K562 (cell line): ENCODE data around the gene RCSD1. TPM values are rescaled to one million over a fixed set of nuclear protein-coding genes. Genes with fewer than 3 reads are reported as not detected.
A peak's percentile ranks its signal among the peaks of the same experiment; 100 is the strongest.

ENCODE experiments used
- ATF1 ChIP-seq, 2 experiments: fragments of 450-650 bp in 1 of 2; IDR thresholded peaks; 2 replicates each; pipeline ENCODE4 v1.6.1; 2016; ENCODE audit warnings: missing compliant biosample characterization in 1 of 2, missing genetic modification characterization in 1 of 2
- BCOR ChIP-seq: fragments of 450-650 bp; IDR thresholded peaks from 2 replicates; pipeline ENCODE4 v1.6.1; 2016
- DMBX1 ChIP-seq: fragments of 250-450 bp; sonication (Bioruptor Pico); IDR thresholded peaks from 2 replicates; pipeline ENCODE4 v1.8.0; 2022; ENCODE audit warnings: inconsistent platforms, mild to moderate bottlenecking, moderate library complexity, borderline replicate concordance
- DPF2 ChIP-seq: fragments of 450-650 bp; IDR thresholded peaks from 2 replicates; pipeline ENCODE4 v1.6.1; 2016
- FOXM1 ChIP-seq, 2 experiments: fragments of 450-650 bp in 1 of 2; sonication (generic) in 1 of 2; formaldehyde crosslinking in 1 of 2; IDR thresholded peaks; 2 replicates each; pipeline versions ENCODE4 v1.6.1 to v1.9.0; 2017 to 2022; ENCODE audit warnings: low read depth in 2 of 2, mild to moderate bottlenecking in 2 of 2, missing genetic modification reagents in 1 of 2, moderate library complexity in 1 of 2
- HDAC2 ChIP-seq: fragments of 450-650 bp; IDR thresholded peaks from 2 replicates; pipeline ENCODE4 v1.6.1; 2016; ENCODE audit warnings: mild to moderate bottlenecking
- JUND ChIP-seq, 2 experiments: IDR thresholded peaks; 2 replicates in 1 of 2; 3 replicates in 1 of 2; pipeline ENCODE4 v1.6.1; 2011; ENCODE audit warnings: borderline replicate concordance in 2 of 2, low read depth in 2 of 2, low read length in 2 of 2, improper control_type of control experiment in 1 of 2, missing biosample characterization in 1 of 2, missing genetic modification characterization in 1 of 2, missing genetic modification reagents in 1 of 2
- KLF16 ChIP-seq: IDR thresholded peaks from 2 replicates; pipeline ENCODE4 v1.6.1; 2016; ENCODE audit warnings: antibody characterized with exemption
- LEF1 ChIP-seq: fragments of 450-650 bp; IDR thresholded peaks from 2 replicates; pipeline ENCODE4 v1.6.1; 2016; ENCODE audit warnings: mild to moderate bottlenecking
- MTA3 ChIP-seq: fragments of 450-650 bp; formaldehyde crosslinking; IDR thresholded peaks from 2 replicates; pipeline ENCODE4 v1.6.1; 2017; ENCODE audit warnings: mild to moderate bottlenecking, borderline replicate concordance
- NCOA1 ChIP-seq: fragments of 450-650 bp; IDR thresholded peaks from 2 replicates; pipeline ENCODE4 v1.6.1; 2016; ENCODE audit warnings: low read depth
- RFX5 ChIP-seq: IDR thresholded peaks from 2 replicates; pipeline ENCODE4 v1.6.1; 2011; ENCODE audit warnings: low read depth, mild to moderate bottlenecking, improper control_type of control experiment, low read length
- SMARCA4 ChIP-seq: fragments of 450-650 bp; IDR thresholded peaks from 2 replicates; pipeline ENCODE4 v1.6.1; 2016
- SMARCA5 ChIP-seq: fragments of 450-650 bp; IDR thresholded peaks from 2 replicates; pipeline ENCODE4 v1.6.1; 2016
- SMARCC2 ChIP-seq: fragments of 450-650 bp; IDR thresholded peaks from 2 replicates; pipeline ENCODE4 v1.6.1; 2017; ENCODE audit warnings: antibody characterized with exemption, moderate library complexity, mild to moderate bottlenecking, low read depth
- SMARCE1 ChIP-seq: fragments of 450-650 bp; IDR thresholded peaks from 2 replicates; pipeline ENCODE4 v1.7.1; 2016; ENCODE audit warnings: mild to moderate bottlenecking
- TCF3 ChIP-seq: sonication (generic); formaldehyde crosslinking; IDR thresholded peaks from 2 replicates; pipeline ENCODE4 v1.4.0; 2020; ENCODE audit warnings: mild to moderate bottlenecking, missing genetic modification reagents
- TRIM24 ChIP-seq, 2 experiments: fragments of 450-650 bp; IDR thresholded peaks; 2 replicates each; pipeline ENCODE4 v1.6.1; 2016
- TRIM28 ChIP-seq: fragments of 450-650 bp; IDR thresholded peaks from 2 replicates; pipeline ENCODE4 v1.6.1; 2017
- ZC3H4 ChIP-seq: sonication (generic); formaldehyde crosslinking; IDR thresholded peaks from 2 replicates; pipeline ENCODE4 v1.9.0; 2021; ENCODE audit warnings: missing genetic modification reagents, borderline replicate concordance
- ZNF24 ChIP-seq: fragments of 450-650 bp; IDR thresholded peaks from 2 replicates; pipeline ENCODE4 v1.6.1; 2016
- ZNF384 ChIP-seq: IDR thresholded peaks from 2 replicates; pipeline ENCODE4 v1.6.1; 2012; ENCODE audit warnings: low read depth, low read length, improper control_type of control experiment
- ZNF695 ChIP-seq: fragments of 450-650 bp; formaldehyde crosslinking; IDR thresholded peaks from 2 replicates; pipeline ENCODE4 v1.4.0; 2020; ENCODE audit warnings: mild to moderate bottlenecking, moderate library complexity
- ZNF830 ChIP-seq: fragments of 250-450 bp; sonication (Bioruptor Pico); IDR thresholded peaks from 2 replicates; pipeline ENCODE4 v1.5.0; 2021; ENCODE audit warnings: mild to moderate bottlenecking
- polyA plus RNA-seq, 8 experiments: library from polyadenylated mRNA; depleted of rRNA in 4 of 8; stranded (reverse) in 5 of 8; unstranded in 3 of 8; fragments of >200 nt; fragmentation: Nextera tagmentation in 2 of 8; fragmentation: Illumina TruSeq in 1 of 8; extraction: Ambion mirVana in 2 of 8; extraction: Trizol in 1 of 8; gene quantifications; 2 replicates each; pipeline versions ENCODE4 v1.2.1 to v1.2.3, GENCODE V29; 2011 to 2014; ENCODE audit warnings: inconsistent platforms in 1 of 8, missing spikeins in 1 of 8
- total RNA-seq, 7 experiments: library from RNA; depleted of rRNA in 6 of 7; stranded (reverse); fragments of >200 nt in 6 of 7; fragmentation: Illumina TruSeq in 2 of 7; extraction: Trizol in 2 of 7; gene quantifications; 2 replicates each; pipeline versions ENCODE4 v1.2.1 to v1.2.3, GENCODE V29; 2011 to 2021; ENCODE audit warnings: low replicate concordance in 1 of 7
- TF ChIP-seq, protein P1 (sequence below), 2 experiments: fragments of 450-650 bp in 1 of 2; sonication (generic) in 1 of 2; formaldehyde crosslinking in 1 of 2; IDR thresholded peaks in 1 of 2; conservative IDR thresholded peaks in 1 of 2; 2 replicates each; pipeline versions ENCODE4 v1.6.1 to v1.8.1; 2016 to 2023; ENCODE audit warnings: mild to moderate bottlenecking in 2 of 2, moderate library complexity in 2 of 2, inconsistent platforms in 1 of 2, missing genetic modification reagents in 1 of 2
- TF ChIP-seq, protein P2 (sequence below), 2 experiments: fragments of 450-650 bp; IDR thresholded peaks; 2 replicates each; pipeline ENCODE4 v1.6.1; 2018; ENCODE audit warnings: mild to moderate bottlenecking in 2 of 2, low read depth in 1 of 2; ENCODE audit not compliant: partially characterized antibody in 2 of 2

RCSD1 gene
- total and polyA plus RNA-seq, 9 of the 15 experiments (the other 6 are each of a cell fraction or from before 2014, with no cell fraction given) = 7.8 to 69.8 (median 45.3) TPM

DNA sequence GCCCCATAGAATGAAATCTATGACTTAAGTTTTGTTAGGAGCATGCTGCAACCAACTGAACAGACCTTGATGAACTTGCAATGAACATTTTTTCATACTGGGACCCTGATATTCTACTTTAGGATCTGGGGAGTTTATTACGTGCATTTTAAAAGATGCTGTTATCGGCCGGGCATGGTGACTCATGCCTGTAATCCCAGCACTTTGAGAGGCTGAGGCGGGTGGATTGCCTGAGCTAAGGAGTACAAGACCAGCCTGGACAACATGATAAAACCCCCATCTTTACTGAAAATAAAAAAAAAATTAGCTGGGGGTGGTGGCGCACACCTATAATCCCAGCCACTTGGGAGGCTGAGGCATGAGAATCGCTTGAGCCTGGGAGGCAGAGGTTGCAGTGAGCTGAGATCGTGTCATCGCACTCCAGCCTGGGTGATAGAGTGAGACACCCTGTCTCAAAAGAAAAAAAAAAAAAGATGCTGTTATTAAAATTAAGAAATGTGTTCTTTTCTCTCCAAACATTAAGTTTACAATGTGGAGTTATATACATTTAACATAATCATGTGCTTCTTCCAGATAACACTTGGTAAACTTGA lies 98.9 kb downstream of the RCSD1 start (continued):
- TF ChIP-seq DPF2 = peak; percentile 96
- no peak for TF ChIP-seq ZNF695
- TF ChIP-seq TRIM28 = peak; percentile 93
- peak; percentile 89 to 93 for TF ChIP-seq TRIM24 (IDR thresholded peaks at IDR 0.05)
- peak; percentile 55; the same call in 1 of the 2 replicates for TF ChIP-seq NCOA1
- TF ChIP-seq ZNF830 (CRISPR knock-in tag) = no peak
- peak; percentile 75 for TF ChIP-seq BCOR
- TF ChIP-seq, protein P1, sequence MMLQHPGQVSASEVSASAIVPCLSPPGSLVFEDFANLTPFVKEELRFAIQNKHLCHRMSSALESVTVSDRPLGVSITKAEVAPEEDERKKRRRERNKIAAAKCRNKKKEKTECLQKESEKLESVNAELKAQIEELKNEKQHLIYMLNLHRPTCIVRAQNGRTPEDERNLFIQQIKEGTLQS (IDR thresholded peaks at IDR 0.05) = peak; percentile 96
- TF ChIP-seq, protein P1 (CRISPR knock-in tag; conservative IDR thresholded peaks at IDR 0.05) = peak; percentile 87
- peak; percentile 63 for TF ChIP-seq SMARCA5
- TF ChIP-seq ZNF24 = 0 out of 2 replicates have a peak, but pooled peaks have one; percentile 13
- TF ChIP-seq TCF3 (CRISPR knock-in tag) = peak; percentile 85
- TF ChIP-seq LEF1 = peak; percentile 14; the same call in 1 of the 2 replicates
- peak; percentile 32; the same call in 1 of the 2 replicates for TF ChIP-seq KLF16
- 0 out of 2 replicates have a peak, but pooled peaks have one; percentile 46 for TF ChIP-seq MTA3
- peak; percentile 90 for TF ChIP-seq SMARCC2
- peak; percentile 97 for TF ChIP-seq FOXM1 (IDR thresholded peaks at IDR 0.05; ENCODE audit: low read depth)
- peak; percentile 29; the same call in 1 of the 2 replicates for TF ChIP-seq FOXM1 (CRISPR knock-in tag; IDR thresholded peaks at IDR 0.05; ENCODE audit: low read depth)
- TF ChIP-seq HDAC2 = peak; percentile 80
- TF ChIP-seq, protein P2, sequence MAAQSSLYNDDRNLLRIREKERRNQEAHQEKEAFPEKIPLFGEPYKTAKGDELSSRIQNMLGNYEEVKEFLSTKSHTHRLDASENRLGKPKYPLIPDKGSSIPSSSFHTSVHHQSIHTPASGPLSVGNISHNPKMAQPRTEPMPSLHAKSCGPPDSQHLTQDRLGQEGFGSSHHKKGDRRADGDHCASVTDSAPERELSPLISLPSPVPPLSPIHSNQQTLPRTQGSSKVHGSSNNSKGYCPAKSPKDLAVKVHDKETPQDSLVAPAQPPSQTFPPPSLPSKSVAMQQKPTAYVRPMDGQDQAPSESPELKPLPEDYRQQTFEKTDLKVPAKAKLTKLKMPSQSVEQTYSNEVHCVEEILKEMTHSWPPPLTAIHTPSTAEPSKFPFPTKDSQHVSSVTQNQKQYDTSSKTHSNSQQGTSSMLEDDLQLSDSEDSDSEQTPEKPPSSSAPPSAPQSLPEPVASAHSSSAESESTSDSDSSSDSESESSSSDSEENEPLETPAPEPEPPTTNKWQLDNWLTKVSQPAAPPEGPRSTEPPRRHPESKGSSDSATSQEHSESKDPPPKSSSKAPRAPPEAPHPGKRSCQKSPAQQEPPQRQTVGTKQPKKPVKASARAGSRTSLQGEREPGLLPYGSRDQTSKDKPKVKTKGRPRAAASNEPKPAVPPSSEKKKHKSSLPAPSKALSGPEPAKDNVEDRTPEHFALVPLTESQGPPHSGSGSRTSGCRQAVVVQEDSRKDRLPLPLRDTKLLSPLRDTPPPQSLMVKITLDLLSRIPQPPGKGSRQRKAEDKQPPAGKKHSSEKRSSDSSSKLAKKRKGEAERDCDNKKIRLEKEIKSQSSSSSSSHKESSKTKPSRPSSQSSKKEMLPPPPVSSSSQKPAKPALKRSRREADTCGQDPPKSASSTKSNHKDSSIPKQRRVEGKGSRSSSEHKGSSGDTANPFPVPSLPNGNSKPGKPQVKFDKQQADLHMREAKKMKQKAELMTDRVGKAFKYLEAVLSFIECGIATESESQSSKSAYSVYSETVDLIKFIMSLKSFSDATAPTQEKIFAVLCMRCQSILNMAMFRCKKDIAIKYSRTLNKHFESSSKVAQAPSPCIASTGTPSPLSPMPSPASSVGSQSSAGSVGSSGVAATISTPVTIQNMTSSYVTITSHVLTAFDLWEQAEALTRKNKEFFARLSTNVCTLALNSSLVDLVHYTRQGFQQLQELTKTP (IDR thresholded peaks at IDR 0.05; ENCODE audit: low read depth in 1 of 2, partially characterized antibody in 2 of 2) = peak in 1 of 2 experiments; percentile 44
- TF ChIP-seq JUND (IDR thresholded peaks at IDR 0.05; ENCODE audit: borderline replicate concordance, low read depth, low read length) = peak; percentile 97
- peak; percentile 93 for TF ChIP-seq JUND (tag; IDR thresholded peaks at IDR 0.05; ENCODE audit: borderline replicate concordance, low read depth, low read length)
- TF ChIP-seq DMBX1 (CRISPR knock-in tag) = 0 out of 2 replicates have a peak, but pooled peaks have one; percentile 38
- peak; percentile 96 for TF ChIP-seq SMARCE1
- peak; percentile 96 for TF ChIP-seq SMARCA4
- TF ChIP-seq ATF1 (CRISPR knock-in tag; IDR thresholded peaks at IDR 0.05) = no peak
- TF ChIP-seq ATF1 (tag; IDR thresholded peaks at IDR 0.05) = 0 out of 2 replicates have a peak, but pooled peaks have one; percentile 18
- TF ChIP-seq ZNF384 = peak; percentile 84
- no peak for TF ChIP-seq ZC3H4
- TF ChIP-seq RFX5 = 0 out of 2 replicates have a peak, but pooled peaks have one; percentile 2
